GM23338 (cell line): ENCODE data around the gene TRABD. TPM values are rescaled to one million over a fixed set of nuclear protein-coding genes. Genes with fewer than 3 reads are reported as not detected.

Experiments
- ATAC-seq: fragments of 200-7000 bp; cut with Tn5 transposase; 3 replicates; pipeline ENCODE4 v1.9.1; 2020
- DNase-seq: peaks from one replicate; pipeline ENCODE4 v3.0.0-alpha.2; 2015; ENCODE audit warnings: low spot score
- H2AFZ ChIP-seq: fragments of 200-600 bp; sonication (generic); 2 replicates; pipeline ENCODE4 v1.8.0; 2016; ENCODE audit warnings: antibody characterized with exemption, mild to moderate bottlenecking, moderate library complexity
- H3F3A ChIP-seq: fragments of 200-600 bp; sonication (generic); replicated peaks from 2 replicates; pipeline ENCODE4 v1.8.0; 2017; ENCODE audit warnings: antibody characterized with exemption, mixed run types, low read depth
- H3K27ac ChIP-seq: fragments of 200-600 bp; sonication (generic); 2 replicates; pipeline ENCODE4 v1.6.1; 2016; ENCODE audit warnings: low read depth
- H3K27me3 ChIP-seq: fragments of 200-600 bp; sonication (generic); 2 replicates; pipeline ENCODE4 v1.8.0; 2016; ENCODE audit warnings: mild to moderate bottlenecking, mixed run types, moderate library complexity; ENCODE audit not compliant: insufficient read depth
- H3K36me3 ChIP-seq: fragments of 200-600 bp; sonication (generic); 2 replicates; pipeline ENCODE4 v1.8.0; 2016; ENCODE audit warnings: mild to moderate bottlenecking; ENCODE audit not compliant: insufficient read depth
- H3K4me1 ChIP-seq: fragments of 200-600 bp; sonication (generic); 2 replicates; pipeline ENCODE4 v1.8.0; 2016; ENCODE audit warnings: mild to moderate bottlenecking, moderate library complexity; ENCODE audit not compliant: insufficient read depth
- H3K4me2 ChIP-seq: fragments of 200-600 bp; sonication (generic); 2 replicates; pipeline ENCODE4 v1.7.1; 2017; ENCODE audit warnings: mixed run types
- H3K4me3 ChIP-seq: fragments of 200-600 bp; sonication (generic); 2 replicates; pipeline ENCODE4 v1.6.1; 2016; ENCODE audit warnings: mixed run types
- H3K79me2 ChIP-seq: fragments of 200-600 bp; sonication (generic); replicated peaks from 2 replicates; pipeline ENCODE4 v1.8.0; 2017; ENCODE audit warnings: mild to moderate bottlenecking; ENCODE audit not compliant: insufficient read depth
- H3K9me2 ChIP-seq: fragments of 200-600 bp; sonication (generic); 2 replicates; pipeline ENCODE4 v1.8.0; 2017; ENCODE audit not compliant: insufficient read depth
- H4K20me1 ChIP-seq: fragments of 200-600 bp; sonication (generic); replicated peaks from 2 replicates; pipeline ENCODE4 v1.8.0; 2017; ENCODE audit warnings: mild to moderate bottlenecking; ENCODE audit not compliant: insufficient read depth
- H3K27ac Mint-ChIP-seq: 2 replicates; pipeline ENCODE4 v1.8.0; 2020; ENCODE audit warnings: inconsistent platforms, mild to moderate bottlenecking, moderate library complexity, mixed read lengths
- H3K27me3 Mint-ChIP-seq: 3 replicates; pipeline ENCODE4 v1.8.0; 2022; ENCODE audit warnings: low read depth, mild to moderate bottlenecking, moderate library complexity, mixed read lengths, inconsistent platforms; ENCODE audit not compliant: insufficient read depth, poor library complexity
- H3K36me3 Mint-ChIP-seq: 3 replicates; pipeline ENCODE4 v1.8.0; 2021; ENCODE audit warnings: low read depth, mild to moderate bottlenecking, inconsistent platforms, moderate library complexity, mixed read lengths
- H3K4me1 Mint-ChIP-seq: 3 replicates; pipeline ENCODE4 v1.8.0; 2020; ENCODE audit warnings: mild to moderate bottlenecking, inconsistent platforms, mixed read lengths
- H3K4me3 Mint-ChIP-seq: 3 replicates; pipeline ENCODE4 v1.8.0; 2021; ENCODE audit warnings: moderate library complexity, mild to moderate bottlenecking, inconsistent platforms, mixed read lengths
- H3K9me3 Mint-ChIP-seq: 3 replicates; pipeline ENCODE4 v1.8.0; 2020; ENCODE audit warnings: moderate library complexity, mild to moderate bottlenecking, inconsistent platforms, mixed read lengths
- CREB1 ChIP-seq: fragments of 250-450 bp; sonication (Bioruptor Pico); IDR thresholded peaks from 2 replicates; pipeline ENCODE4 v1.5.0; 2020; ENCODE audit warnings: low read depth, mild to moderate bottlenecking, moderate library complexity
- ETS1 ChIP-seq: IDR thresholded peaks from 2 replicates; pipeline ENCODE4 v1.6.1; 2016; ENCODE audit warnings: antibody characterized with exemption
- EZH2 ChIP-seq: fragments of 200-600 bp; sonication (generic); IDR thresholded peaks from one replicate; pipeline ENCODE4 v1.8.0; 2017; ENCODE audit warnings: antibody characterized with exemption, mild to moderate bottlenecking, low read depth; ENCODE audit not compliant: unreplicated experiment
- EZH2phosphoT487 ChIP-seq: fragments of 200-600 bp; sonication (generic); IDR thresholded peaks from one replicate; pipeline ENCODE4 v1.8.1; 2018; ENCODE audit warnings: antibody characterized with exemption; ENCODE audit not compliant: unreplicated experiment
- JUNB ChIP-seq: IDR thresholded peaks from one replicate; pipeline ENCODE4 v1.6.1; 2016; ENCODE audit warnings: antibody characterized with exemption; ENCODE audit not compliant: unreplicated experiment
- NANOG ChIP-seq: IDR thresholded peaks from 2 replicates; pipeline ENCODE4 v1.6.1; 2016; ENCODE audit warnings: antibody characterized with exemption, borderline replicate concordance
- POLR2AphosphoS5 ChIP-seq: IDR thresholded peaks from 2 replicates; pipeline ENCODE4 v1.6.1; 2016; ENCODE audit warnings: antibody characterized with exemption, low read depth
- STAT1 ChIP-seq: IDR thresholded peaks from one replicate; pipeline ENCODE4 v1.6.1; 2016; ENCODE audit warnings: antibody characterized with exemption; ENCODE audit not compliant: unreplicated experiment
- ZNF114 ChIP-seq: fragments of 250-450 bp; sonication (Bioruptor Pico); IDR thresholded peaks from 2 replicates; pipeline ENCODE4 v1.5.0; 2020; ENCODE audit warnings: mild to moderate bottlenecking, moderate library complexity
- ZNF331 ChIP-seq: fragments of 250-450 bp; sonication (Bioruptor Pico); IDR thresholded peaks from 2 replicates; pipeline ENCODE4 v1.5.0; 2020; ENCODE audit warnings: low read depth, mild to moderate bottlenecking, moderate library complexity
- polyA plus RNA-seq: library from polyadenylated mRNA; unstranded; fragments of >200 nt; fragmentation: Nextera tagmentation; extraction: Ambion mirVana; gene quantifications from 2 replicates; pipeline ENCODE4 v1.2.1, GENCODE V29; 2016
- total RNA-seq: library from RNA; depleted of rRNA; stranded (reverse); fragments of >200 nt; shearing (Covaris generic); gene quantifications from 2 replicates; pipeline ENCODE4 v1.2.3, GENCODE V29; 2014
- TF ChIP-seq, protein P1 (sequence below): fragments of 250-450 bp; sonication (Bioruptor Pico); IDR thresholded peaks from 2 replicates; pipeline ENCODE4 v1.5.0; 2020; ENCODE audit warnings: mild to moderate bottlenecking, moderate library complexity
- TF ChIP-seq, protein P2 (sequence below): IDR thresholded peaks from one replicate; pipeline ENCODE4 v1.6.1; 2018; ENCODE audit warnings: antibody characterized with exemption; ENCODE audit not compliant: unreplicated experiment

The TRABD gene
- total and polyA plus RNA-seq, 2 experiments from 2014 or later: 44.1 to 66.1 TPM

DNA sequence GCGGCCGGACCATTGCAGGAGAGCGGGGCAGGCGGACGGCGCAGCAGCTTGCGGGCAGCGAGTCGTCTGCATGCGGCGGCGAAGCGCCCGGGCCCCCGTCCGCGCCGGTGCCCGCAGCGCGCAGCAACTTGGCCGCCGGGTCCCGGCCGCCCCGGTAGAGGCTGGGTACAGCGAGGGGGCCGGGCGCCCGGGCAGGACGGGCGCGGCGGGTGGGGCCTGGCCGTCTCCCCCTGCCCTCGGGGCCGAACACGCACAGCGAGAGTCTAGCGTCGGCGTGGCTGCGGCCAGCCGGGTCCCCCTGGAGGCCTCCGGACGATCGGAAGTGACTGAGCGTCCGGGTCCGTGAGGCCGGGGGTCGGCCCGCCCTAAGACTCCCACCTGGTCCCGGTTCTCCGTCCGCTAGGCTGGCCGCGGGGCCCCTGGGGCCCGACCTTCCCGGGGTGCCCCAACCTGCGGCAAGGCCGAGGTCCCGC, 775 bp upstream of the TRABD start (continued):
- TF ChIP-seq POLR2AphosphoS5: no peak
- TF ChIP-seq, protein P1, sequence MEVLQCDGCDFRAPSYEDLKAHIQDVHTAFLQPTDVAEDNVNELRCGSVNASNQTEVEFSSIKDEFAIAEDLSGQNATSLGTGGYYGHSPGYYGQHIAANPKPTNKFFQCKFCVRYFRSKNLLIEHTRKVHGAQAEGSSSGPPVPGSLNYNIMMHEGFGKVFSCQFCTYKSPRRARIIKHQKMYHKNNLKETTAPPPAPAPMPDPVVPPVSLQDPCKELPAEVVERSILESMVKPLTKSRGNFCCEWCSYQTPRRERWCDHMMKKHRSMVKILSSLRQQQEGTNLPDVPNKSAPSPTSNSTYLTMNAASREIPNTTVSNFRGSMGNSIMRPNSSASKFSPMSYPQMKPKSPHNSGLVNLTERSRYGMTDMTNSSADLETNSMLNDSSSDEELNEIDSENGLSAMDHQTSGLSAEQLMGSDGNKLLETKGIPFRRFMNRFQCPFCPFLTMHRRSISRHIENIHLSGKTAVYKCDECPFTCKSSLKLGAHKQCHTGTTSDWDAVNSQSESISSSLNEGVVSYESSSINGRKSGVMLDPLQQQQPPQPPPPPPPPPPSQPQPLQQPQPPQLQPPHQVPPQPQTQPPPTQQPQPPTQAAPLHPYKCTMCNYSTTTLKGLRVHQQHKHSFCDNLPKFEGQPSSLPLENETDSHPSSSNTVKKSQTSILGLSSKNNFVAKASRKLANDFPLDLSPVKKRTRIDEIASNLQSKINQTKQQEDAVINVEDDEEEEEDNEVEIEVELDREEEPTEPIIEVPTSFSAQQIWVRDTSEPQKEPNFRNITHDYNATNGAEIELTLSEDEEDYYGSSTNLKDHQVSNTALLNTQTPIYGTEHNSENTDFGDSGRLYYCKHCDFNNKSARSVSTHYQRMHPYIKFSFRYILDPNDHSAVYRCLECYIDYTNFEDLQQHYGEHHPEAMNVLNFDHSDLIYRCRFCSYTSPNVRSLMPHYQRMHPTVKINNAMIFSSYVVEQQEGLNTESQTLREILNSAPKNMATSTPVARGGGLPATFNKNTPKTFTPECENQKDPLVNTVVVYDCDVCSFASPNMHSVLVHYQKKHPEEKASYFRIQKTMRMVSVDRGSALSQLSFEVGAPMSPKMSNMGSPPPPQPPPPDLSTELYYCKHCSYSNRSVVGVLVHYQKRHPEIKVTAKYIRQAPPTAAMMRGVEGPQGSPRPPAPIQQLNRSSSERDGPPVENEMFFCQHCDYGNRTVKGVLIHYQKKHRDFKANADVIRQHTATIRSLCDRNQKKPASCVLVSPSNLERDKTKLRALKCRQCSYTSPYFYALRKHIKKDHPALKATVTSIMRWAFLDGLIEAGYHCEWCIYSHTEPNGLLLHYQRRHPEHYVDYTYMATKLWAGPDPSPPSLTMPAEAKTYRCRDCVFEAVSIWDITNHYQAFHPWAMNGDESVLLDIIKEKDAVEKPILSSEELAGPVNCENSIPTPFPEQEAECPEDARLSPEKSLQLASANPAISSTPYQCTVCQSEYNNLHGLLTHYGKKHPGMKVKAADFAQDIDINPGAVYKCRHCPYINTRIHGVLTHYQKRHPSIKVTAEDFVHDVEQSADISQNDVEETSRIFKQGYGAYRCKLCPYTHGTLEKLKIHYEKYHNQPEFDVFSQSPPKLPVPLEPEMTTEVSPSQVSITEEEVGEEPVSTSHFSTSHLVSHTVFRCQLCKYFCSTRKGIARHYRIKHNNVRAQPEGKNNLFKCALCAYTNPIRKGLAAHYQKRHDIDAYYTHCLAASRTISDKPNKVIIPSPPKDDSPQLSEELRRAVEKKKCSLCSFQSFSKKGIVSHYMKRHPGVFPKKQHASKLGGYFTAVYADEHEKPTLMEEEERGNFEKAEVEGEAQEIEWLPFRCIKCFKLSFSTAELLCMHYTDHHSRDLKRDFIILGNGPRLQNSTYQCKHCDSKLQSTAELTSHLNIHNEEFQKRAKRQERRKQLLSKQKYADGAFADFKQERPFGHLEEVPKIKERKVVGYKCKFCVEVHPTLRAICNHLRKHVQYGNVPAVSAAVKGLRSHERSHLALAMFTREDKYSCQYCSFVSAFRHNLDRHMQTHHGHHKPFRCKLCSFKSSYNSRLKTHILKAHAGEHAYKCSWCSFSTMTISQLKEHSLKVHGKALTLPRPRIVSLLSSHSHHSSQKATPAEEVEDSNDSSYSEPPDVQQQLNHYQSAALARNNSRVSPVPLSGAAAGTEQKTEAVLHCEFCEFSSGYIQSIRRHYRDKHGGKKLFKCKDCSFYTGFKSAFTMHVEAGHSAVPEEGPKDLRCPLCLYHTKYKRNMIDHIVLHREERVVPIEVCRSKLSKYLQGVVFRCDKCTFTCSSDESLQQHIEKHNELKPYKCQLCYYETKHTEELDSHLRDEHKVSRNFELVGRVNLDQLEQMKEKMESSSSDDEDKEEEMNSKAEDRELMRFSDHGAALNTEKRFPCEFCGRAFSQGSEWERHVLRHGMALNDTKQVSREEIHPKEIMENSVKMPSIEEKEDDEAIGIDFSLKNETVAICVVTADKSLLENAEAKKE (CRISPR knock-in tag): no peak
- TF ChIP-seq JUNB: no peak

DNA sequence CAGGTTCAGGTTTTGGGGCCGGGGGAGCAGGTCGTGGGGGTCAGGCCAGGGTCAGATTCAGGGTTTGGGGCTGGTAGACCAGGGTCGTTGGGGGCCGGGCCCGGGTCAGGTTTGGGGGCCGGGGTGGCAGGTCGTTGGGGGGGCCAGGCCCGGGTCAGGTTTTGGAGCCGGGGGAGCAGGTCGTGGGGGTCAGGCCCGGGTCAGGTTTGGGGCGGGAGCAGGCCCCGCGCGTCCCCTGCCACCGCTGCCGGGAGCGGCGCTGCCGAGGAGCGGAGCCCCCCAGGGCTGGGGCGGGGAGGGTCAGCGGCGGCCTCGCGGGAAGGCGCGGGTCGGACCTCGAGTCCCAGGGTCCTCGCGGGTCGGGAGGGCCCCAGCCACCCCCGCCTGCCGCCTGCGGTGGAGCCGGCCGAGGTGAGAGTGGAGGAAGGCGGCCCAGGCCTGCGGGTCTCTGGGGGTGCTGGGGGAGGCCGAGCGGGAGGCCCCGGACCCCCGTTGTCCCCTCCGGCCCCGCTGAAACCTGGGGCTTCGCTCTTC, 535 bp downstream of the TRABD start:
- H3K36me3 ChIP-seq: no peaks in the 10 kb centered on the region
- Mint-ChIP-seq H3K36me3 (peaks cover under 1% of the 10 kb centered on the region; the same call in 1 of the 3 replicates), H3K4me3 (peak overlapping the region; percentile 92), H3K27ac (no peak overlapping the region), H3K4me1 (peaks cover 18% of the 10 kb centered on the region), H3K9me3 (no peaks in the 10 kb centered on the region), H3K27me3 (peaks cover 20% of the 10 kb centered on the region)
- no peak for ATAC-seq
- H4K20me1 ChIP-seq: peaks cover 10% of the 10 kb centered on the region; the same call in 1 of the 2 replicates
- peak overlapping the region; percentile 89 for H3K4me2 ChIP-seq
- no peak overlapping the region for H3K27ac ChIP-seq
- peaks cover 17% of the 10 kb centered on the region for H3K4me1 ChIP-seq
- DNase-seq: no peak
- 0 out of 2 replicates have a peak, but pooled peaks cover 10% of the 10 kb centered on the region for H3K27me3 ChIP-seq
- peaks cover 31% of the 10 kb centered on the region for H3K79me2 ChIP-seq
- no peaks in the 10 kb centered on the region for H3K9me2 ChIP-seq
- no peaks in the 10 kb centered on the region for H3F3A ChIP-seq
- H2AFZ ChIP-seq: no peak overlapping the region
- TF ChIP-seq NANOG (no peak), JUNB (no peak), CREB1 (CRISPR knock-in tag) (no peak), EZH2phosphoT487 (no peak), POLR2AphosphoS5 (no peak), ZNF331 (CRISPR knock-in tag) (no peak), EZH2 (no peak), ETS1 (no peak), STAT1 (no peak), ZNF114 (CRISPR knock-in tag) (no peak)
- TF ChIP-seq, protein P2, sequence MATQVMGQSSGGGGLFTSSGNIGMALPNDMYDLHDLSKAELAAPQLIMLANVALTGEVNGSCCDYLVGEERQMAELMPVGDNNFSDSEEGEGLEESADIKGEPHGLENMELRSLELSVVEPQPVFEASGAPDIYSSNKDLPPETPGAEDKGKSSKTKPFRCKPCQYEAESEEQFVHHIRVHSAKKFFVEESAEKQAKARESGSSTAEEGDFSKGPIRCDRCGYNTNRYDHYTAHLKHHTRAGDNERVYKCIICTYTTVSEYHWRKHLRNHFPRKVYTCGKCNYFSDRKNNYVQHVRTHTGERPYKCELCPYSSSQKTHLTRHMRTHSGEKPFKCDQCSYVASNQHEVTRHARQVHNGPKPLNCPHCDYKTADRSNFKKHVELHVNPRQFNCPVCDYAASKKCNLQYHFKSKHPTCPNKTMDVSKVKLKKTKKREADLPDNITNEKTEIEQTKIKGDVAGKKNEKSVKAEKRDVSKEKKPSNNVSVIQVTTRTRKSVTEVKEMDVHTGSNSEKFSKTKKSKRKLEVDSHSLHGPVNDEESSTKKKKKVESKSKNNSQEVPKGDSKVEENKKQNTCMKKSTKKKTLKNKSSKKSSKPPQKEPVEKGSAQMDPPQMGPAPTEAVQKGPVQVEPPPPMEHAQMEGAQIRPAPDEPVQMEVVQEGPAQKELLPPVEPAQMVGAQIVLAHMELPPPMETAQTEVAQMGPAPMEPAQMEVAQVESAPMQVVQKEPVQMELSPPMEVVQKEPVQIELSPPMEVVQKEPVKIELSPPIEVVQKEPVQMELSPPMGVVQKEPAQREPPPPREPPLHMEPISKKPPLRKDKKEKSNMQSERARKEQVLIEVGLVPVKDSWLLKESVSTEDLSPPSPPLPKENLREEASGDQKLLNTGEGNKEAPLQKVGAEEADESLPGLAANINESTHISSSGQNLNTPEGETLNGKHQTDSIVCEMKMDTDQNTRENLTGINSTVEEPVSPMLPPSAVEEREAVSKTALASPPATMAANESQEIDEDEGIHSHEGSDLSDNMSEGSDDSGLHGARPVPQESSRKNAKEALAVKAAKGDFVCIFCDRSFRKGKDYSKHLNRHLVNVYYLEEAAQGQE: no peak
- H3K4me3 ChIP-seq: peak overlapping the region; percentile 73
